Activated CD4-positive, alpha-beta T cell treated with anti-CD3 and anti-CD28 coated beads for 36 hours (primary cell): ENCODE results near the gene PXDN. TPM values are rescaled to one million over a fixed set of nuclear protein-coding genes. Genes with fewer than 3 reads are reported as not detected.

Source experiments
- ATAC-seq: fragments of 200-7000 bp; cut with Tn5 transposase; one replicate; pipeline ENCODE4 v1.10.0; 2021; ENCODE audit warnings: mild to moderate bottlenecking, moderate library complexity
- CTCF ChIA-PET: fragments of 350-600 bp; sonication (Branson Sonifier 250); formaldehyde crosslinking; loops from one replicate; lab custom pipeline; 2021; ENCODE audit warnings: antibody characterized with exemption; lab: Charles Lee
- POLR2A ChIA-PET: fragments of 350-600 bp; sonication (Branson Sonifier 250); formaldehyde crosslinking; loops from one replicate; lab custom pipeline; 2021; ENCODE audit warnings: antibody characterized with exemption, inconsistent platforms; lab: Charles Lee
- DNase-seq: peaks from one replicate; pipeline ENCODE4 v3.0.0-alpha.2; 2020
- H3K27ac Mint-ChIP-seq: one replicate; pipeline ENCODE4 v1.8.0; 2021; ENCODE audit warnings: mixed read lengths
- H3K27me3 Mint-ChIP-seq: one replicate; pipeline ENCODE4 v1.8.0; 2021; ENCODE audit warnings: mixed read lengths
- H3K36me3 Mint-ChIP-seq: one replicate; pipeline ENCODE4 v1.8.0; 2021; ENCODE audit warnings: low read depth, mixed read lengths
- H3K4me1 Mint-ChIP-seq: one replicate; pipeline ENCODE4 v1.8.0; 2021; ENCODE audit warnings: mixed read lengths
- H3K4me3 Mint-ChIP-seq: one replicate; pipeline ENCODE4 v1.8.0; 2021; ENCODE audit warnings: mild to moderate bottlenecking, moderate library complexity, mixed read lengths
- H3K9me3 Mint-ChIP-seq: one replicate; pipeline ENCODE4 v1.8.0; 2021; ENCODE audit warnings: low read depth, mixed read lengths
- intact Hi-C, 2 experiments: fragments of 100-400 bp; cut with DNase I in 1 of 2; cut with micrococcal nuclease in 1 of 2; formaldehyde crosslinking; loops; one replicate each; pipeline versions ENCODE4 v1.14.2 to v1.15.1; 2022 to 2024; cut with DNase I, micrococcal nuclease
- total RNA-seq, 2 experiments: library from RNA; stranded (reverse); gene quantifications; one replicate each; pipeline ENCODE4 v1.2.3, GENCODE V29; 2021

Gene PXDN
- total RNA-seq, 2 experiments from 2014 or later: 0.37 to 0.81 TPM

DNA sequence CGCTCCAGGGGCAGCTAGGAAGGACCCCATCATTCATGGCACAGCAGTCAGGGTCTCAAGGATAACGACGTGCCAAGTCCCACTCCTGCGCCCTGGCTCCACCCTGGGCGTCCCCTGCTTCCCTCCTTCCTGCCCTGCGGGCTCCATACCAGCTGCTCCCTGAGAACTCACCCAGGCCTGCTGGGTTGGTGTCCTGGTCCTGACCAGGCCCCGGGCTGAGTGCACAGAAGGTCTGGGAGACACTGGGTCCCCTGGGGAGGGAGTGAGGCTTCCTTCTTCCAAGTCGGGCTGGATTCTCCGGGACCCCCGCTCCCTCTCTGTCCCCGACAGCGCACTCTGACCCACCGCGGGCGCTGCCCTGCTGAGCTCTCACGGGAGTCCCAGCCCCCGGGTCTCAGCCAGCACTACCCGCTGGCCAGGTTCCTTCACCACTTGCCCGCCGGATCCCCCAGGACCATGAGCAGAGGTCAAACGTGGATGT lies 160.2 kb downstream of the PXDN start:
- no peaks in the 10 kb centered on the region for H3K9me3 Mint-ChIP-seq
- DNase-seq: no peak
- no peak overlapping the region for H3K4me3 Mint-ChIP-seq
- POLR2A ChIA-PET: no interaction called here
- H3K4me1 Mint-ChIP-seq: no peaks in the 10 kb centered on the region
- H3K36me3 Mint-ChIP-seq: no peaks in the 10 kb centered on the region
- intact Hi-C loops: no loop called here
- ATAC-seq: no peak
- H3K27ac Mint-ChIP-seq: no peak overlapping the region
- CTCF ChIA-PET: no interaction called here
- peaks cover 7% of the 10 kb centered on the region for H3K27me3 Mint-ChIP-seq

DNA sequence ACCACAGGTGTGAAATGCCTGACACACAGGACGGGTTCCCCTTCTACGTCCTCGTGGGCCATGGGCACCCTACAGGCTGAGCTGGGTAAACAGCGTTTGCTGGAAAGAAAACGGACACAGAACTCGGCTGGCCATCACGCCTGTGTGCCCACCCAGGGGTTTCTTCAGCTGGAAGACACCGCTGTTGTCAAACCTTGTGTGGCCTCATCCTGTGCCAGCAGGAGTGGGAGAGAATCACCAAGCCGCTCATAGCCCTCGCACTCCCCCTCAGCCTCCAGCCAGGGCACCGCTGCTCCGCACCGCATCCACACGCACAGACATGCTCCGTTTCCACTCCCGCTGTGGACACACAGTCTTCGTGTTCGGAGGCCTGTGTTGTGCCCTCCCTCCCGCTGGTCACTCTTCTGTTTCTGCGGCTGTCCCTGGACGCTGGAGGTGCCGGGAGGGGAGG lies 161.4 kb downstream of the PXDN start:
- Mint-ChIP-seq H3K36me3 (no peaks in the 10 kb centered on the region), H3K9me3 (no peaks in the 10 kb centered on the region), H3K4me3 (no peak overlapping the region), H3K27ac (no peak overlapping the region), H3K27me3 (peaks cover 7% of the 10 kb centered on the region), H3K4me1 (no peaks in the 10 kb centered on the region)
- DNase-seq: no peak
- intact Hi-C loops: no loop called here
- ChIA-PET POLR2A (no interaction called here), CTCF (no interaction called here)
- ATAC-seq: no peak

DNA sequence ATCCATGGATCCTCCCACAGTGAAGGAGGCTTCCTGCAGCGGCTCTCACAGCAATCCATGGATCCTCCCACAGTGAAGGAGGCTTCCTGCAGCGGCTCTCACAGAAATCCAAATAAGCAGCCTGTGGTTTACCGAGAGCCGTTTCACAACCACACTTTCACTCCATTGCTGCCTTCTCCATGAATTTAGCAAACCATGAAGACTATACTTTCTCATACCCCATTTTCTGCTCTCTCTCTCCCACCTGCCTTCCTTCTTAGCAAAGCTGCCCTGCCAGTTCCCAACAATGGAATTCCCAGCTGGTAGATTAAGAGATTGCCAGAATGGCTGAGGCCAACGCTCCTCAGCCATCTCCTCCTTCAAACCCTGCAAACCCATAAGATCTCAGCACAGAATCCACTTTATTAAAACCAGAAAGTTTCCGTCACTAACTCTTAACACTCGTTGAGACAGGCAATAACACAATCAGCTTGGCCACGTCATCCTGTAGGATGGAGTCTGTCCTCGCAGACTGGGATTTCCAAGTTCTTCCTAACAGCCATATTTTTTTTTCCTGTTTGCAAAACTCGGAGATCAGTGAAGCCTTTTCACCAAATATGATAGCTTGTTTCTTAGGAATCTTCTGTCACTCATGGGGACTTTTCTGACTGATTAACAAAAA lies 162.2 kb downstream of the PXDN start:
- DNase-seq: no peak
- ChIA-PET POLR2A (no interaction called here), CTCF (interaction anchor here (0.5 kb wide), 1 partner anchor 29 kb away, joined by 3 read pairs; no protein-coding TSS in a partner anchor)
- Mint-ChIP-seq H3K27me3 (peaks cover 7% of the 10 kb centered on the region), H3K36me3 (no peaks in the 10 kb centered on the region), H3K9me3 (no peaks in the 10 kb centered on the region), H3K27ac (no peak overlapping the region), H3K4me1 (no peaks in the 10 kb centered on the region), H3K4me3 (no peak overlapping the region)
- no peak for ATAC-seq
- intact Hi-C loops: no loop called here
